GM19099 (cell line): ENCODE data around the gene WDR48.

Experiments
- POLR2A ChIP-seq: IDR thresholded peaks from 3 replicates; pipeline ENCODE4 v1.6.1; 2011; ENCODE audit warnings: low read depth; ENCODE audit not compliant: insufficient read length; ENCODE audit errors: extremely low read depth

The WDR48 gene

GRCh38 chr3:39052583-39052982, 767 bp downstream of the WDR48 start:
- TF ChIP-seq POLR2A = no peak

GRCh38 chr3:39053696-39054095, 1.9 kb downstream of the WDR48 start:
- TF ChIP-seq POLR2A = no peak

GRCh38 chr3:39056151-39056550, 4.3 kb downstream of the WDR48 start:
- TF ChIP-seq POLR2A = no peak

GRCh38 chr3:39062180-39062579, 10.4 kb downstream of the WDR48 start:
- TF ChIP-seq POLR2A = no peak

- TF ChIP-seq POLR2A = no peak
Measured at GRCh38 chr3:39063143-39063542, 11.3 kb downstream of the WDR48 start.

- TF ChIP-seq POLR2A = no peak
Measured at GRCh38 chr3:39064646-39065045, 12.8 kb downstream of the WDR48 start.

GRCh38 chr3:39065197-39065596, 13.4 kb downstream of the WDR48 start:
- no peak for TF ChIP-seq POLR2A

- no peak for TF ChIP-seq POLR2A
Measured at GRCh38 chr3:39067286-39067685, 15.5 kb downstream of the WDR48 start.

- TF ChIP-seq POLR2A = no peak
Measured at GRCh38 chr3:39068556-39068955, 16.7 kb downstream of the WDR48 start.

- no peak for TF ChIP-seq POLR2A
Measured at GRCh38 chr3:39075910-39076309, 24.1 kb downstream of the WDR48 start.

- TF ChIP-seq POLR2A = no peak
Measured at GRCh38 chr3:39079530-39079929, 27.7 kb downstream of the WDR48 start.

GRCh38 chr3:39080026-39080425, 28.2 kb downstream of the WDR48 start:
- no peak for TF ChIP-seq POLR2A

GRCh38 chr3:39082666-39083313, 31.0 kb downstream of the WDR48 start:
- TF ChIP-seq POLR2A = no peak

GRCh38 chr3:39086144-39086543, 34.3 kb downstream of the WDR48 start:
- no peak for TF ChIP-seq POLR2A

GRCh38 chr3:39088456-39088855, 36.6 kb downstream of the WDR48 start:
- no peak for TF ChIP-seq POLR2A

- TF ChIP-seq POLR2A = no peak
Measured at GRCh38 chr3:39088889-39089288, 37.1 kb downstream of the WDR48 start.

- TF ChIP-seq POLR2A = no peak
Measured at GRCh38 chr3:39090922-39091321, 39.1 kb downstream of the WDR48 start.
